Karpas-422 (cell line): Measurements from ENCODE around the gene LAIR2. TPM values are rescaled to one million over a fixed set of nuclear protein-coding genes. Genes with fewer than 3 reads are reported as not detected.
A peak's percentile ranks its signal among the peaks of the same experiment; 100 is the strongest.

Experiments
- DNase-seq: peaks from one replicate; pipeline ENCODE4 v3.0.0-alpha.2; 2015
- H2AFZ ChIP-seq: fragments of 200-600 bp; sonication (generic); 2 replicates; pipeline ENCODE4 v1.6.1; 2014; ENCODE audit warnings: antibody characterized with exemption, low read length, mixed read lengths
- H3K27ac ChIP-seq: fragments of 200-600 bp; sonication (generic); 2 replicates; pipeline ENCODE4 v1.5.1; 2014; ENCODE audit warnings: mild to moderate bottlenecking, low read length, moderate library complexity
- H3K27me3 ChIP-seq: fragments of 200-600 bp; sonication (generic); 2 replicates; pipeline ENCODE4 v1.6.1; 2014; ENCODE audit warnings: low read length, mixed read lengths
- H3K36me3 ChIP-seq: fragments of 200-600 bp; sonication (generic); 2 replicates; pipeline ENCODE4 v1.6.1; 2014; ENCODE audit warnings: low read length, mixed read lengths; ENCODE audit not compliant: insufficient read depth
- H3K4me1 ChIP-seq: fragments of 200-600 bp; sonication (generic); 2 replicates; pipeline ENCODE4 v1.6.1; 2014; ENCODE audit warnings: mild to moderate bottlenecking, low read length, mixed read lengths
- H3K4me2 ChIP-seq: fragments of 200-600 bp; sonication (generic); 2 replicates; pipeline ENCODE4 v1.6.1; 2014; ENCODE audit warnings: low read length, low read depth, mild to moderate bottlenecking; ENCODE audit not compliant: poor library complexity, severe bottlenecking
- H3K4me3 ChIP-seq: fragments of 200-600 bp; sonication (generic); 2 replicates; pipeline ENCODE4 v1.5.1; 2014; ENCODE audit warnings: mild to moderate bottlenecking, antibody characterized with exemption, low read length, mixed read lengths
- H3K79me2 ChIP-seq: fragments of 200-600 bp; sonication (generic); 2 replicates; pipeline ENCODE4 v1.6.1; 2014; ENCODE audit warnings: mild to moderate bottlenecking, low read length, mixed read lengths
- H3K9ac ChIP-seq: fragments of 200-600 bp; sonication (generic); 2 replicates; pipeline ENCODE4 v1.6.0; 2014; ENCODE audit warnings: low read length
- H3K9me2 ChIP-seq: fragments of 200-600 bp; sonication (generic), shearing (Covaris generic); replicated peaks from 2 replicates; pipeline ENCODE4 v1.6.0; 2014; ENCODE audit warnings: mild to moderate bottlenecking, low read length, moderate library complexity; ENCODE audit not compliant: insufficient read depth
- H3K9me3 ChIP-seq: fragments of 300-700, 200-600 bp; sonication (generic); 2 replicates; pipeline ENCODE4 v1.6.1; 2014; ENCODE audit warnings: low read length, mixed read lengths
- H4K20me1 ChIP-seq: fragments of 200-600 bp; sonication (generic); 2 replicates; pipeline ENCODE4 v1.6.1; 2014; ENCODE audit warnings: mild to moderate bottlenecking, antibody characterized with exemption, low read length, low read depth; ENCODE audit not compliant: insufficient read depth
- total RNA-seq: library from RNA; depleted of rRNA; stranded (reverse); fragments of >200 nt; shearing (Covaris generic); gene quantifications from 2 replicates; pipeline ENCODE4 v1.2.3, GENCODE V29; 2014; ENCODE audit warnings: low replicate concordance

The LAIR2 gene
- total RNA-seq, 1 experiment from 2014 or later = not detected

DNA sequence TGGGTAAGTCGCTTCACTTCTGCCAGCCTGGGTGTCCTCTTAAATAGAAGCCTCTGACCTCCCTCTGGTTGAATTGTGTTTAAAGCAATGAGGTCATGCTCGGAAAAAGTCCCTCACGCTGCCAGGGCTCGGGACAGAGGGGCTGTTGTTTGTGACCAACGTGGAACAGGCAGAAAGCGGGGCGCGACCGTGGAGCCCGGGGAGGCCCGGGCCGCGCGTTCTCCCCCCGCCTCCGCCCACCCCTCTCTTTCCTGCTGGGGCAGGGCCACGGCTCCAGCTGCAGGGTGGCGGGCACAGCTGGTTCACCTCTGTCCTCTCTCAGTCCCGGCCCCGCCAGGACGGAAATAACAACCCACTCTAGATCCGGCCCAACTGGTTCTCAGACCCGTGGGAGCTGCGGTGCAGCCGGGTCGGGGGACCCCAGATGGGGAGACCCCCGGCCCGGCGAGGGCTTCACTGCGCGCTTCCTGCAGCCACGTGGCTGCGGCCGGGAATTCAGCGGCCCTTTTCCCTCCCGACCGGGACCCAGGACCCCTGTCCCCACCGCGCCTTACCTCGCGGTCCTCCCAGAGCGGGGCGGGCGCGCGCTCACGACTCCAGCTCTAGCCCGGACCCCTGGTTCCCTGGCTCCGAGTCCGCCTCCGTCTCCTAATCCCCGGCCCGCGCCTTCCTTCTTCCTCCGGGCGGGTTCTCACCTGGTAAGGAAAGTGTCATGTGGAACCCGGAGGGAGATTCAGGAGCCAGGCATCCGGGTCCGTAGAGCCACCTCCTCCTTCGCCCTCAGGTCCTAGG lies 31.4 kb upstream of the LAIR2 start:
- Histone ChIP-seq H3K9me3 (no peaks in the 10 kb centered on the region), H3K4me2 (no peak overlapping the region), H3K36me3 (no peaks in the 10 kb centered on the region), H3K79me2 (no peaks in the 10 kb centered on the region), H3K4me3 (no peak overlapping the region), H3K9me2 (no peaks in the 10 kb centered on the region), H3K27me3 (no peaks in the 10 kb centered on the region), H3K9ac (no peak overlapping the region), H3K4me1 (no peaks in the 10 kb centered on the region), H2AFZ (no peak overlapping the region), H3K27ac (no peak overlapping the region), H4K20me1 (no peaks in the 10 kb centered on the region)
- no peak for DNase-seq

DNA sequence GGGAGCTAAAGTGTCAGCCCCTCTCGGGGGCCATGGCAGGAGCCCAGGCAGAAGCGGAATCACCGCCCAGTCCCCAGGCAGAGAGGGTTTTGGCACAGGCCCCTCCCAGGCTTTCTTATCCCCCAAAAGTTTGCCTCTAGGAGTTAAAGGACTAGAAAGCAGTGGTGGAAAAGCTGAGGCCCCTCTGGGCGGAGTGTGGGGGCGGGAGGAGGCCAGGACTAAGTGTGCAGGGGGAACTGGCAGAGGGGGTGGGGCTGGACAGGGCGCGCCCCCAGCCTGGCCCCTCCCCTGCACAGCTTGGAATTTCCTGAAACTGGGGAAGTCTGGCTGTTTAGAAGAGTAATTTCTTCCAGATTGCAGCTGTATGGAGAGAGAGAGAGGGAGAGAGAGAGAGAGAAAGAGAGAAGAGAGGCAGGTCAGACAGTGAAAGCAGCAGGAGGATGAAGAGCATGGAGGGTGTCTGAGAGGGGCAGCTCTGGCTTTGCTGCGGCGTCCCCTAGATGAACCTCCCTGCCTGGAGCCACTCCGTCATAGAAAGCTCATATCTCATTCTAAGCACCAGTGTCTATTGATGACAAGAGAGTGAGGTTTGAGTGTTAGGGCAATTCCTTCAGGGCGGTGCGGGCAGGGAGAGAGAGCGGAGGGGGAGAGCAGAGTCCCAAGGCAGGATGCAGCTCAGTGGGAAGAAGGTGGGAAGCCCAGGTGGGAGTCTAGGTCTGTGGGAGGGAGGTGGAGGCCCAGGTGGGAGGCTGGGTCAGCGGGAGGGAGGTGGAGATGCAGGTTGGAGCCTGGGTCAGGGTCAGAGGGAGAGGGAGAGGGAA lies 29.4 kb upstream of the LAIR2 start, which contains the start of gene CDC42EP5:
Gene CDC42EP5, minus strand, starts transcription at position 226 of the 821 bp plus-strand sequence. CDS start 7,749 bp downstream, outside the sequence.
- no peaks in the 10 kb centered on the region for H3K27me3 ChIP-seq
- no peaks in the 10 kb centered on the region for H4K20me1 ChIP-seq
- H3K9me2 ChIP-seq = no peaks in the 10 kb centered on the region
- H3K79me2 ChIP-seq = no peaks in the 10 kb centered on the region
- no peaks in the 10 kb centered on the region for H3K9me3 ChIP-seq
- H3K4me3 ChIP-seq = no peak within 1 kb of the TSS
- H3K4me2 ChIP-seq = no peak within 1 kb of the TSS
- H3K9ac ChIP-seq = no peak within 1 kb of the TSS
- no peak for DNase-seq
- no peak within 1 kb of the TSS for H3K27ac ChIP-seq
- H2AFZ ChIP-seq = no peak within 1 kb of the TSS
- H3K36me3 ChIP-seq = no peaks in the 10 kb centered on the region
- H3K4me1 ChIP-seq = no peaks in the 10 kb centered on the region

- no peak overlapping the region for H3K9ac ChIP-seq
Observed at GRCh38 chr19:54473892-54474372, 28.7 kb upstream of the LAIR2 start.

GRCh38 chr19:54475706-54476105 lies 26.9 kb upstream of the LAIR2 start:
- no peaks in the 10 kb centered on the region for H3K36me3 ChIP-seq
- no peak overlapping the region for H3K4me3 ChIP-seq
- no peaks in the 10 kb centered on the region for H3K9me2 ChIP-seq
- H2AFZ ChIP-seq = no peak overlapping the region
- no peaks in the 10 kb centered on the region for H3K9me3 ChIP-seq
- no peak for DNase-seq
- no peaks in the 10 kb centered on the region for H3K4me1 ChIP-seq
- no peaks in the 10 kb centered on the region for H4K20me1 ChIP-seq
- H3K79me2 ChIP-seq = no peaks in the 10 kb centered on the region
- H3K4me2 ChIP-seq = no peak overlapping the region
- no peaks in the 10 kb centered on the region for H3K27me3 ChIP-seq
- no peak overlapping the region for H3K9ac ChIP-seq
- no peak overlapping the region for H3K27ac ChIP-seq

More at GRCh38 chr19:54473892-54474372, 28.7 kb upstream of the LAIR2 start:
- Histone ChIP-seq H3K36me3 (no peaks in the 10 kb centered on the region), H3K4me1 (no peaks in the 10 kb centered on the region), H3K27me3 (no peaks in the 10 kb centered on the region), H3K4me3 (no peak overlapping the region), H2AFZ (no peak overlapping the region), H3K79me2 (no peaks in the 10 kb centered on the region), H3K9me2 (no peaks in the 10 kb centered on the region), H3K27ac (no peak overlapping the region), H3K4me2 (no peak overlapping the region), H4K20me1 (no peaks in the 10 kb centered on the region), H3K9me3 (no peaks in the 10 kb centered on the region)
- no peak for DNase-seq

DNA sequence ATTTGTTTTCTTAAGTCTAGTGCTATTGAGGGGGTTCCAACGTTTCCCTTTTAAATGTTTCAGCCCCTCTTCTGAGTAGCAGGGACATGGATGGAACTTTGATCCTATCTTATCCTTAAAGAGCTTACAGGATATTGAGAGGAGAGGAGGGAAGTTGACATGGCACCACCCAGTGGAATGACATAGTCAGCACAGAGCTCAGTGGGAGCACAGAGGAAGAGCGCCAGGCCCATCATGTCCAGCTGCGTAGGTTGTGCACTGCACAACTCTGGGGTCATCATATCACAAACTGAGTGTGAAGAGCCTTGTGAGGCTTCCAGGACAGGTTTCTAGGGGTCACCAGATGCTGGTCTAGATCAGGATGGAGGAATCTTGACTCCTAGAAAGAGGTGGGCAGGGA lies 25.0 kb upstream of the LAIR2 start:
- H2AFZ ChIP-seq = no peak overlapping the region
- H3K4me3 ChIP-seq = no peak overlapping the region
- H3K9me3 ChIP-seq = no peaks in the 10 kb centered on the region
- no peaks in the 10 kb centered on the region for H3K79me2 ChIP-seq
- H3K9ac ChIP-seq = no peak overlapping the region
- H3K27me3 ChIP-seq = no peaks in the 10 kb centered on the region
- H3K27ac ChIP-seq = no peak overlapping the region
- no peaks in the 10 kb centered on the region for H3K4me1 ChIP-seq
- no peaks in the 10 kb centered on the region for H3K9me2 ChIP-seq
- H3K36me3 ChIP-seq = no peaks in the 10 kb centered on the region
- DNase-seq = no peak
- no peaks in the 10 kb centered on the region for H4K20me1 ChIP-seq
- H3K4me2 ChIP-seq = no peak overlapping the region

GRCh38 chr19:54478677-54479266 lies 23.9 kb upstream of the LAIR2 start:
- Histone ChIP-seq H3K4me1 (no peaks in the 10 kb centered on the region), H3K4me3 (no peak overlapping the region), H4K20me1 (no peaks in the 10 kb centered on the region), H3K9ac (no peak overlapping the region), H3K9me3 (no peaks in the 10 kb centered on the region), H3K27me3 (no peaks in the 10 kb centered on the region), H3K9me2 (no peaks in the 10 kb centered on the region), H3K4me2 (no peak overlapping the region), H3K27ac (no peak overlapping the region), H3K36me3 (no peaks in the 10 kb centered on the region), H3K79me2 (no peaks in the 10 kb centered on the region), H2AFZ (no peak overlapping the region)
- DNase-seq = peak; percentile 82

DNA sequence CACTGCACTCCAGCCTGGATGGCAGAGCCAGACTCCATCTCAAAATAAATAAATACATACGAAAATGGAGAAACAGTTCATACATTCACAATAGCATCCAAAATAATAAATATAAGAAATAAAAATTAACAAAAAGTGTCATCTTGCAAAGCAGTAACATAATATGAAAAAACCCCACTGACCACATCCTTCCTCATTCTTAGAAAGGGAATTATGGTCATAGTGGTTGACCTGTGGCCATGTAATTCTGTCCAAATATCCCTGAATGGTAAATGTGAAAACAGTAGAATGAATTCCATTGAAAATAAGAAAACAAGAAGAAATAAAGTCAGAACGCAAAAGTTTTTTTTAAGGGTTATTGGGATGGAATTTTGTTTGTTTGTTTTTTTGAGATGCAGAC lies 22.6 kb upstream of the LAIR2 start:
- H3K9me2 ChIP-seq = no peaks in the 10 kb centered on the region
- no peak overlapping the region for H3K27ac ChIP-seq
- no peak overlapping the region for H2AFZ ChIP-seq
- H3K9ac ChIP-seq = no peak overlapping the region
- no peak for DNase-seq
- H3K27me3 ChIP-seq = no peaks in the 10 kb centered on the region
- no peak overlapping the region for H3K4me2 ChIP-seq
- no peaks in the 10 kb centered on the region for H3K4me1 ChIP-seq
- no peaks in the 10 kb centered on the region for H3K9me3 ChIP-seq
- H3K36me3 ChIP-seq = no peaks in the 10 kb centered on the region
- no peak overlapping the region for H3K4me3 ChIP-seq
- H3K79me2 ChIP-seq = no peaks in the 10 kb centered on the region
- no peaks in the 10 kb centered on the region for H4K20me1 ChIP-seq
